Endothelial cell of umbilical vein (primary cell): ENCODE results near the gene SPRED2.

Experiments
- EZH2 ChIP-seq: IDR thresholded peaks from 2 replicates; pipeline ENCODE4 v1.6.1; 2012; ENCODE audit warnings: borderline replicate concordance, low read depth, mild to moderate bottlenecking, moderate library complexity, low read length, inconsistent platforms; ENCODE audit not compliant: severe bottlenecking
- JUN ChIP-seq: IDR thresholded peaks from 2 replicates; pipeline ENCODE4 v1.6.1; 2011; ENCODE audit warnings: borderline replicate concordance, low read depth; ENCODE audit not compliant: insufficient read length, insufficient read depth
- POLR2A ChIP-seq: IDR thresholded peaks from 2 replicates; pipeline ENCODE4 v1.6.1; 2012; ENCODE audit warnings: low read depth, mild to moderate bottlenecking, control low read depth, low read length
- POLR2AphosphoS5 ChIP-seq: IDR thresholded peaks from 2 replicates; pipeline ENCODE4 v1.6.1; 2012; ENCODE audit warnings: low read depth, mild to moderate bottlenecking, control low read depth, low read length, moderate library complexity; ENCODE audit not compliant: insufficient read depth
- TF ChIP-seq, protein P1 (sequence below), 2 donors: IDR thresholded peaks; 1 replicate in 1 of 2; 2 replicates in 1 of 2; pipeline ENCODE4 v1.5.1; 2011; ENCODE audit warnings: low read length in 2 of 2, mild to moderate bottlenecking in 2 of 2, moderate library complexity in 2 of 2, control low read depth in 1 of 2, inconsistent platforms in 1 of 2, low read depth in 1 of 2; ENCODE audit not compliant: insufficient read depth in 1 of 2; ENCODE audit errors: extremely low read depth in 1 of 2

DNA sequence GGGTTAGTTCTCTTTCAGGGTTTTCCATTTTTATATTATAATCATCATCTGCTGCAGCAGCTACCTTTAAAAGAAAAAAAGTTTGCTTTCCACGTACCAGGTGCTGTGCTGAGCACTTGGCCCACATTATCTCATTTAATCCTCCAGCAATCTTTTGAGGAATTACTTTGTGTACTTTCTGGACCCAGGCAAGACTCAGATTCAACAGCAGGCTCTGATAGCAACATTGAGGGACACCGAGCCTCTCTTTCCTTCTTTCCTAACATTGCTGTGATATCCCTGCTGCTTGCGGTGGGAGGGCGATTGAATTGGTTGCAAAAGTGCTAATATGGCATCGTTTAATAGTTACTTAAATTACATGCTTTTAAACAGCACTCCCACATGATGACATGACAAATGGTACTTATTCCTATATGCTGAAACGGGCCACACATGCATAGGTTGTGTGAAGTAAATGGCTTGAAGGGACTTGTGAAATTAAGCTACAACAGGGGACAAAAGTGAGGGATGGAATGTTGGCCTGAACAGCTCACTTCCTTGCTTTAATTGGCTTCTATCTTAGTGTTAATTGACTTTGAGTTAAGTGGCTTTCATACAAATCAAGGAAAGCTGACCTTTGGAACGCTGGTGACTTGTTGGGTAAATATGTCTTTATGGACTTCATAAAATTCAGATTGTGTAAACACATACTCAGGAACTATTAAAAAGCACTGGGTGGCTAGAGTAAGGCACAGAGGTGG is 21.2 kb downstream of the SPRED2 start:
- TF ChIP-seq JUN = no peak
- no peak for TF ChIP-seq POLR2A
- no peak for TF ChIP-seq EZH2
- TF ChIP-seq POLR2AphosphoS5 = no peak
- TF ChIP-seq, protein P1, sequence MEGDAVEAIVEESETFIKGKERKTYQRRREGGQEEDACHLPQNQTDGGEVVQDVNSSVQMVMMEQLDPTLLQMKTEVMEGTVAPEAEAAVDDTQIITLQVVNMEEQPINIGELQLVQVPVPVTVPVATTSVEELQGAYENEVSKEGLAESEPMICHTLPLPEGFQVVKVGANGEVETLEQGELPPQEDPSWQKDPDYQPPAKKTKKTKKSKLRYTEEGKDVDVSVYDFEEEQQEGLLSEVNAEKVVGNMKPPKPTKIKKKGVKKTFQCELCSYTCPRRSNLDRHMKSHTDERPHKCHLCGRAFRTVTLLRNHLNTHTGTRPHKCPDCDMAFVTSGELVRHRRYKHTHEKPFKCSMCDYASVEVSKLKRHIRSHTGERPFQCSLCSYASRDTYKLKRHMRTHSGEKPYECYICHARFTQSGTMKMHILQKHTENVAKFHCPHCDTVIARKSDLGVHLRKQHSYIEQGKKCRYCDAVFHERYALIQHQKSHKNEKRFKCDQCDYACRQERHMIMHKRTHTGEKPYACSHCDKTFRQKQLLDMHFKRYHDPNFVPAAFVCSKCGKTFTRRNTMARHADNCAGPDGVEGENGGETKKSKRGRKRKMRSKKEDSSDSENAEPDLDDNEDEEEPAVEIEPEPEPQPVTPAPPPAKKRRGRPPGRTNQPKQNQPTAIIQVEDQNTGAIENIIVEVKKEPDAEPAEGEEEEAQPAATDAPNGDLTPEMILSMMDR (IDR thresholded peaks at IDR 0.05; ENCODE audit: extremely low read depth in 1 of 2, insufficient read depth in 1 of 2, low read depth in 1 of 2, low read length in 2 of 2) = no peak
